ENCODE results near the gene SAMD10. TPM values are rescaled to one million over a fixed set of nuclear protein-coding genes. Genes with fewer than 3 reads are reported as not detected.

SAMD10 gene
- total and polyA plus RNA-seq, 2 of the 8 experiments (the other 6 are each of a cell fraction or from before 2014, with no cell fraction given): 3.0 to 5.2 TPM

GRCh38 chr20:64025826-64026412, 46.5 kb upstream of the SAMD10 start:
- CTCF ChIA-PET (ENCODE audit: partially characterized antibody): interaction anchor here (3.0 kb wide), 1 partner anchor 94 kb away, joined by 17 read pairs; no protein-coding TSS in a partner anchor
- FAIRE-seq: no peak

More at GRCh38 chr20:64025826-64026412, 46.5 kb upstream of the SAMD10 start:
- Histone ChIP-seq H2BK120ac (replicated peaks; ENCODE audit: low read depth, low read length) (no peak overlapping the region), H3K79me1 (ENCODE audit: low read depth, low read length) (peaks cover 10% of the 10 kb centered on the region), H3K9ac (replicated peaks in 1 of 4; ENCODE audit: extremely low read depth in 1 of 4, low read depth in 3 of 4, low read length in 3 of 4) (no peak overlapping the region), H3K4me1 (replicated peaks in 1 of 4; ENCODE audit: control insufficient read depth in 3 of 4, insufficient read depth in 4 of 4, low read length in 3 of 4) (no peaks in the 10 kb centered on the region), H4K5ac (ENCODE audit: insufficient read length, low read depth, low read length) (no peak overlapping the region), H4K8ac (ENCODE audit: extremely low read depth, insufficient read depth, low read length) (no peak overlapping the region; the same call in 1 of the 2 replicates), H3K4me2 (ENCODE audit: insufficient read depth in 1 of 2, low read depth in 2 of 2, low read length in 2 of 2) (no peak overlapping the region), H2AFZ (ENCODE audit: low read length) (no peak overlapping the region), H2BK20ac (ENCODE audit: low read length) (no peak overlapping the region), H3K9me3 (ENCODE audit: insufficient read depth in 2 of 2, low read depth in 1 of 2, low read length in 1 of 2) (no peaks in the 10 kb centered on the region), H4K20me1 (replicated peaks in 1 of 2; ENCODE audit: control insufficient read depth in 1 of 2, insufficient read depth in 2 of 2, low read length in 2 of 2) (peaks cover 3 to 19% of the 10 kb centered on the region in 2 experiments), H2AK5ac (ENCODE audit: low read depth, low read length) (no peak overlapping the region), H4K91ac (replicated peaks; ENCODE audit: insufficient read length, low read length) (no peak overlapping the region), H3K56ac (replicated peaks; ENCODE audit: insufficient read length, low read depth, low read length) (no peak overlapping the region), H3K14ac (ENCODE audit: insufficient read length) (no peak overlapping the region), H3K23ac (ENCODE audit: insufficient read length) (no peak overlapping the region), H3K27me3 (replicated peaks in 1 of 4; ENCODE audit: control insufficient read depth in 3 of 4, extremely low read depth in 1 of 4, insufficient read depth in 3 of 4, low read length in 3 of 4) (no peaks in the 10 kb centered on the region), H2BK15ac (ENCODE audit: low read length) (no peak overlapping the region), H3K79me2 (ENCODE audit: control insufficient read depth in 1 of 2, insufficient read depth in 2 of 2, low read length in 2 of 2) (no peaks in the 10 kb centered on the region), H3K18ac (ENCODE audit: extremely low read depth, low read length) (no peak overlapping the region), H3K36me3 (ENCODE audit: control insufficient read depth in 2 of 4, insufficient read depth in 4 of 4, low read length in 3 of 4) (peaks cover 24 to 60% (median 50%) of the 10 kb centered on the region in 4 experiments), H3K4ac (replicated peaks; ENCODE audit: insufficient read length, low read depth, low read length) (no peak overlapping the region), H2BK5ac (ENCODE audit: low read depth, low read length) (no peak overlapping the region), H3K23me2 (ENCODE audit: low read depth, low read length) (0 out of 2 replicates have a peak, but pooled peaks cover 4% of the 10 kb centered on the region), H3K27ac (ENCODE audit: low read depth, low read length) (no peak overlapping the region), H3K4me3 (ENCODE audit: extremely low read depth in 1 of 4, insufficient read depth in 2 of 4, low read depth in 3 of 4, low read length in 4 of 4) (no peak overlapping the region), H2BK12ac (ENCODE audit: low read depth, low read length) (no peak overlapping the region)
- no peak for DNase-seq (ENCODE audit: low read depth in 1 of 2, low spot score in 2 of 2)
- POLR2A ChIA-PET (ENCODE audit: partially characterized antibody): no interaction called here
- TF ChIP-seq KDM5A (IDR thresholded peaks at IDR 0.05; ENCODE audit: low read length) (no peak), FOSL1 (IDR thresholded peaks at IDR 0.05; ENCODE audit: insufficient read depth, low read depth, low read length) (no peak), CHD1 (IDR thresholded peaks at IDR 0.05; ENCODE audit: low read depth, low read length) (no peak), CBX8 (IDR thresholded peaks at IDR 0.05; ENCODE audit: borderline replicate concordance, low read depth, low read length) (no peak), PHF8 (conservative IDR thresholded peaks at IDR 0.05; ENCODE audit: low read depth, low read length) (no peak), POLR2AphosphoS5 (IDR thresholded peaks at IDR 0.05; ENCODE audit: low read depth, low read length) (no peak), GTF2F1 (IDR thresholded peaks at IDR 0.05; ENCODE audit: borderline replicate concordance, low read depth, low read length) (no peak), RBBP5 (IDR thresholded peaks at IDR 0.05; ENCODE audit: borderline replicate concordance, low read depth, low read length) (no peak)
- WGBS, 2 experiments (ENCODE audit: extremely low coverage in 1 of 2, insufficient coverage in 1 of 2, insufficient read length in 1 of 2, insufficient replicate concordance in 2 of 2, low coverage in 1 of 2, low lambda C conversion rate in 2 of 2, missing lambda C conversion rate in 1 of 2): 92% methylated on average over 28 of the region's 29 CpGs; no CpG with 5 or more reads in 1 of the 2 experiments

All from H1 (cell line).